HG03139 (cell line): ENCODE measurements around the gene TCF12.
"Not testable (repeated sequence)": the region's sequence is repeated elsewhere in the genome, so short reads cannot be mapped to it uniquely, and the experiment has no call there.

ENCODE experiments used
- ATAC-seq: cut with Tn5 transposase; IDR thresholded peaks from one replicate; pipeline ENCODE4 v1.9.1; 2021; ENCODE audit not compliant: unreplicated experiment

The TCF12 gene

GRCh38 chr15:57129064-57129463 is 210.6 kb downstream of the TCF12 start:
- ATAC-seq: no peak

GRCh38 chr15:57130956-57131355 is 212.5 kb downstream of the TCF12 start:
- no peak for ATAC-seq

DNA sequence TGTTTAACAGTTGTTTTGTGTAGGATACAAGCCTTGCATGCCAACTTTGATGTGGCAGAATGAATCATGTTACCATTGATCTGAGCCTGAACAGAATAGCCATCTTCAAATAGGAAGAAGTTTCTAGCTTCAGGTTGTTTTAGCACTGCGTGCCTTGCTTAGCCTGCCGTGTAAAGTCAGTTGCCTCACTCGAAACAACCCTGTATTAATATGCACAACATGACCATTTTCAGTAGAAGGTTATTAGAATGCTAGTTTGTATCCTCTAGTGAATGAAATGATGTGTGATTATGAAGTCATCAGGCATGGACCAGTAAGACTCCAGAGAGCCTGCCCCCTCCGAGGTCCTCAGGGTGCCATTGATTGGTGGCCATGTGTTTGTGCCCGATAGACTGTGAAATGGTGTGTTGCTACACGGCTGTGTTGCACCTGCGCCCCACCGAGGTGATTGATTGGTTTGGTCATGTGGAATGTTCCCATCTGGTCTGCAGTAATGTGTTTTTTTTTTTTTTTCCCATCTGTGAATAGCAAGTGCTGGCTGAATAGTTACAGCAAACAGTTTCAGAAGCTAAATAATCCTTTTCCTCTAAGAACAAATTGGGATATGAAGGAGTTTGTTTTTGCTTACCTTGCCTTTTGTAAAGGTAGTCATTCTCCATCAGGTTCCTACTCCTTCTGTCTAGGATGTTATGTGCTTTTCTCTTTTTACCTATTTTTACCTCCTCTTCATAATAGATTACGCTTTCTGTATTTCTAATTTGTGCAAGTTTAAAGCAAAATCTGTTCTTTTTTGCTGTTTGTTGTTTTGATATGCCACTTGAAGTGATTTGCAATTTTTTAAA is 214.9 kb downstream of the TCF12 start:
- no peak for ATAC-seq

GRCh38 chr15:57134071-57134605 is 215.7 kb downstream of the TCF12 start:
- ATAC-seq: no peak

- no peak for ATAC-seq
Observed at GRCh38 chr15:57134851-57135250, 216.4 kb downstream of the TCF12 start.

GRCh38 chr15:57135800-57136199 is 217.4 kb downstream of the TCF12 start:
- no peak for ATAC-seq

DNA sequence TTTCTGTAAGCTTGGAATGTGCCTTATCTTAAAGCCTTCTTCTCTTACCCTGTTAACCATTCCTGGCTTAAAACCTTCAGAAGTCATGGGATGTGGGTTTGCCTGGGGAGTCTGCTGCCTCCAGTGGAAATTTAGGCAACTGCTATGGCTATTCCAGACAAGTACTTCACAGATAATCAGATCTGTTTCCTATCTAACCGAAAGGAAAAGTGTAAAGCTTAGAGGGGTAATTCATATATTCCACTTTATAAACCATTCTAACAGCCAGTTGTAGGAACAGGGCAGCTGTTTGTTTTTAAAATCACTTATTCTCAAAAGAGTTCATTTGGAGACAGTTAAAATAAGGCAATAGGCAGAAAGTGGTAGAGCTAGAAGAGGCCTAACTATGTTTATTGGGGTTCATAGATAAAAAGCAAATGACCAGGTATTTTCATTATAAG is 219.9 kb downstream of the TCF12 start:
- ATAC-seq: no peak

DNA sequence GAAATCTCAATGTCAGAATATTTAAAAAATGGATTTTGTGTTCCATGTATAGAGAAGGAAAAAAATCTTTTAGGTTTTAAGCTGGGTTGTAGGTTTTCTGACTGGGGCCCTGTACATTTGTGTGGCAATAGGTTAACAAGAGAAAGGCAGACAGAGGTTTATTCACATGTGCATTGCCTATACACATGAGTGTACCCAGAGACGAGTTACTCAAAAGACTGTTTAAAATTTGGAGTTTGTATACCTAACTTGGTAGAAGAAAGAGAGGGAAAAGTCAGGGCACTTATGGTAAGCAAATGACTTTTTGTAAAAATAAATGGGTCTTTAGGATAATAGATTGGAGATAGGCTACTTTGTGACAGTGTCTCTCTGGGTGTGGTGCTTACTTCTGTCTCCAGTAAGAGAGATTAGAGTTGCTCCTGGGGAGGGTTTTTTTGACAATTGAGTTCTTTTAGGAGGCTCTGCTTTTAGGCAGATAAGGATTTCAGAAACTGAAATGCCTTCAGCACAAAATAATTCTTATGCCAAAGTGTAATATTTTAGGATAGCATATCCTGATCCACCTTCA is 225.2 kb downstream of the TCF12 start:
- ATAC-seq: no peak

DNA sequence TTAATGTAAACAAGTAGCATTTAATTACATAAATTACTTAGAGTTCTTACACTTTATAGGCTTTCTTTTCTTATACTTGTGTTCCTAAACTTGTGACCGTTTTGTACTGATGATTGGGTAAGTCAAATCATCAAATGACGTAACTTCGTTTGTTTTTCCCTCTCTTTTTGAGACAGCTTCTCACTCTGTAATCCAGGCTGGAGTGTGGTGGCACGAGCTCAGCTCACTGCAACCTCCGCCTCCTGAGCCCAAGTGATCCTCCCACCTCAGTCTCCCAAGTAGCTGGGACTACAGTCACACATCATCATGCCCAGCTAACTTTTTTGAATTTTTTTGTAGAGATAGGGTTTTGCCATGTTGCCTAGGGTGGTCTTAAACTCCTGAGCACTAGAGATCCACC is 226.0 kb downstream of the TCF12 start:
- no peak for ATAC-seq

DNA sequence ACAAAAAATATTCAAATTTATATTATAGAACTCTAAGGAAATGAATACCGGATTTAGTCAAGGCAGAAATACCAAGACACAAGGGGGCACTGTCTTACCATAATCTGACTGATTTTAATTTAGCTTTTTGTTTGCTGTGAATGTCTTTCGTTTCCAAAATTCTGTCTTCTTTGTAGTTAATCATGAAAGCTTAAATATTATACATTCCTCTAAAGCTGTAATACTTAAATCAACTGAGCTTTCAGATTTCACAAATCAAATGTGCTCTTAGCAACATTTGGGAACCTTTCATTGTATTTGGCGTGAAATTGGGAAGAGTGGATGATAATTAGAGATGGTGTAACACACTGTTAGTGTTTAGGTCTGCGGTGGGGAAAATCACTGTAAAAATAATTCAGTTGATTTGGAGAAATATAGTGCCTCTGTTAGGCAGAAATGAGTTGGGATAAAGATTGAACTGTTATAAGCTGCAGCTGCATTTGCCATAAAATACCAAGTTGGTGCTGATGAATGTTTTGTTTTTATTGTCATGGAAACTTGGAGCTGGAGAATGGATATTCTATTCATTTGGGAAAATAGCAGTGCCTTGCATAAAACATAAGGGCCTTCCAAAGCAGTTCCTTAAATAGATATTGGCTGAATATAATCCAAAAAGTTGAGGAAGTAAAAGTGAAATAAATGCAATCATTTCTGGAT is 228.2 kb downstream of the TCF12 start:
- ATAC-seq: no peak

- ATAC-seq: no peak
Observed at GRCh38 chr15:57147621-57148020, 229.2 kb downstream of the TCF12 start.

GRCh38 chr15:57148262-57148661 is 229.8 kb downstream of the TCF12 start:
- no peak for ATAC-seq

DNA sequence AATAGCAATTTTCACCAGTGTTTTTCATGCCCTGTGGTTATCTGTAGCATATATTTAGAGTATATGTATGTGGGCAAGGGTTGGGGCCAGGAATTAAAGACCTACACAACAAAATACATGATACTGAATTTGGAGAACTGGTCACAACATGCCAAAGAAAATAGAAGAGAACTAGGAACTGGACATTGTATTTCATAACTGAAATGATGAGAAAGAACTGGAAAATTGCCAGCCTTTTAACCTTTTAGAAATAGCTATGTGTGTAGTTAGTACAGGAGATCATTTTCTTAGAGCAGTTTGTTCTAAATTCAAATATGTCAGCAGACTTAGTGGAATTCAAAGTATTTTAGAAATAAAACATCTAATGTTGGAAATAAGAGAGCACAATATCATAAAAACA is 230.8 kb downstream of the TCF12 start:
- no peak for ATAC-seq

- ATAC-seq: no peak
Observed at GRCh38 chr15:57150066-57150865, 231.8 kb downstream of the TCF12 start.

GRCh38 chr15:57150866-57151203 is 232.4 kb downstream of the TCF12 start:
- not testable (repeated sequence) for ATAC-seq

GRCh38 chr15:57152133-57152532 is 233.7 kb downstream of the TCF12 start:
- no peak for ATAC-seq

GRCh38 chr15:57152666-57153539 is 234.5 kb downstream of the TCF12 start:
- no peak for ATAC-seq

- no peak for ATAC-seq
Observed at GRCh38 chr15:57156210-57156884, 237.9 kb downstream of the TCF12 start.

GRCh38 chr15:57158589-57158988 is 240.1 kb downstream of the TCF12 start:
- ATAC-seq: no peak
